WI38 (cell line): ENCODE data around the gene NANOS2.

Experiments
- H3K4me3 ChIP-seq: 2 replicates; pipeline ENCODE4 v1.5.1; 2011; ENCODE audit warnings: low read depth, mild to moderate bottlenecking, control low read depth, low read length
- CTCF ChIP-seq: IDR thresholded peaks from 2 replicates; pipeline ENCODE4 v1.5.1; 2012; ENCODE audit warnings: low read depth, mild to moderate bottlenecking, control low read depth, low read length

The NANOS2 gene

GRCh38 chr19:45911291-45911690, 3.3 kb downstream of the NANOS2 start:
- no peak overlapping the region for H3K4me3 ChIP-seq
- TF ChIP-seq CTCF = no peak

- TF ChIP-seq CTCF = no peak
- H3K4me3 ChIP-seq = no peak overlapping the region
These were observed 5.6 kb downstream of the NANOS2 start for GRCh38 chr19:45908956-45909355.

- no peak for TF ChIP-seq CTCF
- H3K4me3 ChIP-seq = no peak overlapping the region
These were observed 8.4 kb downstream of the NANOS2 start for GRCh38 chr19:45906221-45906620.

- H3K4me3 ChIP-seq = no peak overlapping the region
- TF ChIP-seq CTCF = no peak
These were observed 9.6 kb downstream of the NANOS2 start for GRCh38 chr19:45905011-45905410.

- TF ChIP-seq CTCF = no peak
- H3K4me3 ChIP-seq = peak overlapping the region; percentile 71
These were observed 11.6 kb downstream of the NANOS2 start for GRCh38 chr19:45902651-45903625.

- H3K4me3 ChIP-seq = peak within 1 kb of the TSS; percentile 71
- no peak for TF ChIP-seq CTCF
These were observed 12.5 kb downstream of the NANOS2 start, which contains the start of gene MYPOP for GRCh38 chr19:45901912-45902650. TSS of gene MYPOP (minus strand) at chr19:45902613. CDS start at chr19:45901773, 840 bp downstream.
